ENCODE data around the gene ARHGEF12. TPM values are rescaled to one million over a fixed set of nuclear protein-coding genes. Genes with fewer than 3 reads are reported as not detected.

Gene ARHGEF12
- polyA plus RNA-seq, 1 experiment, result 16.9 TPM

GRCh38 chr11:120293038-120293800, 43.0 kb upstream of the ARHGEF12 start:
- POLR2A ChIA-PET, result no interaction called here
- TF ChIP-seq, protein P1, sequence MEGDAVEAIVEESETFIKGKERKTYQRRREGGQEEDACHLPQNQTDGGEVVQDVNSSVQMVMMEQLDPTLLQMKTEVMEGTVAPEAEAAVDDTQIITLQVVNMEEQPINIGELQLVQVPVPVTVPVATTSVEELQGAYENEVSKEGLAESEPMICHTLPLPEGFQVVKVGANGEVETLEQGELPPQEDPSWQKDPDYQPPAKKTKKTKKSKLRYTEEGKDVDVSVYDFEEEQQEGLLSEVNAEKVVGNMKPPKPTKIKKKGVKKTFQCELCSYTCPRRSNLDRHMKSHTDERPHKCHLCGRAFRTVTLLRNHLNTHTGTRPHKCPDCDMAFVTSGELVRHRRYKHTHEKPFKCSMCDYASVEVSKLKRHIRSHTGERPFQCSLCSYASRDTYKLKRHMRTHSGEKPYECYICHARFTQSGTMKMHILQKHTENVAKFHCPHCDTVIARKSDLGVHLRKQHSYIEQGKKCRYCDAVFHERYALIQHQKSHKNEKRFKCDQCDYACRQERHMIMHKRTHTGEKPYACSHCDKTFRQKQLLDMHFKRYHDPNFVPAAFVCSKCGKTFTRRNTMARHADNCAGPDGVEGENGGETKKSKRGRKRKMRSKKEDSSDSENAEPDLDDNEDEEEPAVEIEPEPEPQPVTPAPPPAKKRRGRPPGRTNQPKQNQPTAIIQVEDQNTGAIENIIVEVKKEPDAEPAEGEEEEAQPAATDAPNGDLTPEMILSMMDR (IDR thresholded peaks at IDR 0.05; ENCODE audit: insufficient read depth, low read depth, low read length), result no peak
- Histone ChIP-seq H3K27me3 (ENCODE audit: control insufficient read depth, insufficient read depth, low read length) (peaks cover 23% of the 10 kb centered on the region), H3K4me3 (ENCODE audit: low read depth, low read length) (no peak overlapping the region), H3K36me3 (ENCODE audit: control insufficient read depth, insufficient read depth, low read length) (no peaks in the 10 kb centered on the region)
- DNase-seq (ENCODE audit: low read depth), result no peak
- CTCF ChIA-PET, result interaction anchor here (1.0 to 2.1 kb wide), 2 partner anchors 8 to 10 kb away, joined by 3 to 10 read pairs; no protein-coding TSS in a partner anchor

DNA sequence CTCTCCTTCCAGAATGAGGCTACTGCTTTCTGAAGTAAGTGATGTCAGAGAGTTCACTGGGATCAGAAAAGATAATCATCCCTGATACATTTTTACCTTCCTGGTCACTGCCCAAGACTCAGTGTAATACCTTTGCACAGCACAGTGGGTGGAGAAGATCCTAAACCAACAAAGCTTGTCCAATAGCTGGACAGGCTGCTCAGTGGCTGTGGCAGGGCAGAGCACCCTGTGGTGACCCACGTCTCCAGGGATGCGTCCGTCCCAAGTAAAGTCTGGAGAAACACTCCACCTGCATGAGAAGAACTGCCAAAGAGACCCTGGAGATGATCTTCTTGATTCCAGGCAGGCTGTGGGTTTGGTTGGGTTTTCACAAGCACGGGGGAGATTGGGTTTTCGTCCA, 42.1 kb upstream of the ARHGEF12 start:
- no peak overlapping the region for H3K4me3 ChIP-seq (ENCODE audit: low read depth, low read length)
- DNase-seq (ENCODE audit: low read depth), result no peak
- ChIA-PET CTCF (interaction anchor here (1.0 to 2.1 kb wide), 2 partner anchors 7 to 9 kb away, joined by 3 to 10 read pairs; no protein-coding TSS in a partner anchor), POLR2A (no interaction called here)
- H3K27me3 ChIP-seq (ENCODE audit: control insufficient read depth, insufficient read depth, low read length), result peaks cover 26% of the 10 kb centered on the region
- H3K36me3 ChIP-seq (ENCODE audit: control insufficient read depth, insufficient read depth, low read length), result no peaks in the 10 kb centered on the region
- TF ChIP-seq, protein P1 (IDR thresholded peaks at IDR 0.05; ENCODE audit: insufficient read depth, low read depth, low read length), result no peak

GRCh38 chr11:120295099-120295498, 41.1 kb upstream of the ARHGEF12 start:
- no peak for DNase-seq (ENCODE audit: low read depth)
- Histone ChIP-seq H3K27me3 (ENCODE audit: control insufficient read depth, insufficient read depth, low read length) (peaks cover 24% of the 10 kb centered on the region), H3K4me3 (ENCODE audit: low read depth, low read length) (no peak overlapping the region), H3K36me3 (ENCODE audit: control insufficient read depth, insufficient read depth, low read length) (no peaks in the 10 kb centered on the region)
- TF ChIP-seq, protein P1 (IDR thresholded peaks at IDR 0.05; ENCODE audit: insufficient read depth, low read depth, low read length), result no peak
- POLR2A ChIA-PET, result no interaction called here
- CTCF ChIA-PET, result interaction anchor here (0.9 to 2.1 kb wide), 2 partner anchors 8 to 123 kb away, joined by 3 to 10 read pairs; no protein-coding TSS in a partner anchor

DNA sequence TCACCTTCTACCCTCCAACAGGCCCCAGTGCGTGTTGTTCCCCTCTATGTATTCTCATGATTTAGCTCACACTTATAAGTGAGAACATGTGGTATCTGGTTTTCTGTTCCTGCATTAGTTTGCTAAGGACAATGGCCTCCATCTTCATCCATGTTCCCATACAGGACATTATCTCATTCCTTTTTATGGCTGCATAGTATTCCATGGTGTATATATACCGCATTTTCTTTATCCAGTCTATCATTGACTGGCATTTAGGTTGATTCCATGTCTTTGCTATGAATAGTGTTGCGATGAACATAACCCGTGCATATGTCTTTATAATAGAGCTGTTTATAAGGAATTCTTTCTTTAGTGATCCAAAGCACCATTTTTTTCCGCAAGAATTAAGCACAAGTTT, 39.7 kb upstream of the ARHGEF12 start:
- no peak for DNase-seq (ENCODE audit: low read depth)
- Histone ChIP-seq H3K27me3 (ENCODE audit: control insufficient read depth, insufficient read depth, low read length) (peaks cover 27% of the 10 kb centered on the region), H3K36me3 (ENCODE audit: control insufficient read depth, insufficient read depth, low read length) (no peaks in the 10 kb centered on the region), H3K4me3 (ENCODE audit: low read depth, low read length) (no peak overlapping the region)
- TF ChIP-seq, protein P1 (IDR thresholded peaks at IDR 0.05; ENCODE audit: insufficient read depth, low read depth, low read length), result no peak
- CTCF ChIA-PET, result interaction anchor here (0.9 to 8.5 kb wide), 3 partner anchors 61 to 125 kb away, joined by 3 to 219 read pairs (median 6); partner anchors contain the start of gene POU2F3
- POLR2A ChIA-PET, result no interaction called here

GRCh38 chr11:120298461-120298860, 37.8 kb upstream of the ARHGEF12 start:
- peaks cover 26% of the 10 kb centered on the region for H3K27me3 ChIP-seq (ENCODE audit: control insufficient read depth, insufficient read depth, low read length)

More at GRCh38 chr11:120298461-120298860, 37.8 kb upstream of the ARHGEF12 start:
- H3K36me3 ChIP-seq (ENCODE audit: control insufficient read depth, insufficient read depth, low read length), result no peaks in the 10 kb centered on the region
- TF ChIP-seq, protein P1 (IDR thresholded peaks at IDR 0.05; ENCODE audit: insufficient read depth, low read depth, low read length), result no peak
- ChIA-PET CTCF (interaction anchor here (1.6 to 10.5 kb wide), 5 partner anchors 9 to 127 kb away, joined by 6 to 219 read pairs (median 58); partner anchors contain the start of gene POU2F3), POLR2A (no interaction called here)
- H3K4me3 ChIP-seq (ENCODE audit: low read depth, low read length), result no peak overlapping the region
- DNase-seq (ENCODE audit: low read depth), result no peak

All from BJ (cell line).